Endothelial cell of umbilical vein (primary cell): ENCODE measurements around the gene MTRR. TPM values are rescaled to one million over a fixed set of nuclear protein-coding genes. Genes with fewer than 3 reads are reported as not detected.

ENCODE experiments used
- BruUV-seq: library from RNA; stranded (reverse); fragments of 400-500 nt; replicated peaks from 2 replicates; lab custom pipeline; 2021; lab: Mats Ljungman, UMichigan
- CTCF ChIA-PET: fragments of 300-600, 350-600 bp; sonication (Branson Sonifier 250); formaldehyde crosslinking; loops from one replicate; lab custom pipeline; 2021; ENCODE audit warnings: antibody characterized with exemption, inconsistent platforms; lab: Charles Lee
- POLR2A ChIA-PET: fragments of 300-600, 350-600 bp; sonication (Branson Sonifier 250); formaldehyde crosslinking; loops from one replicate; lab custom pipeline; 2021; ENCODE audit warnings: antibody characterized with exemption, inconsistent platforms; lab: Charles Lee
- DNase-seq: peaks from one replicate; pipeline ENCODE4 v3.0.0-alpha.2; 2011; ENCODE audit warnings: low read depth, low spot score
- FAIRE-seq: peaks from 2 replicates; lab custom pipeline; 2011; peaks lifted over from hg19 to GRCh38; lab: Jason Lieb, UNC
- H2AFZ ChIP-seq: 2 replicates; pipeline ENCODE4 v1.6.0; 2012; ENCODE audit warnings: low read depth, low read length, control low read depth, inconsistent platforms
- H3K27ac ChIP-seq: 2 replicates; pipeline ENCODE4 v1.5.1; 2011; ENCODE audit warnings: low read depth, mild to moderate bottlenecking, control low read depth, low read length, moderate library complexity; ENCODE audit not compliant: insufficient read depth
- H3K27me3 ChIP-seq, 2 experiments: 2 replicates each; pipeline versions ENCODE4 v1.6.0 to v1.6.1; 2011; ENCODE audit warnings: low read length in 2 of 2, mixed read lengths in 1 of 2; ENCODE audit not compliant: control insufficient read depth in 2 of 2, insufficient read depth in 2 of 2
- H3K36me3 ChIP-seq, 2 experiments: 2 replicates in 1 of 2; 3 replicates in 1 of 2; pipeline ENCODE4 v1.5.1; 2011; ENCODE audit warnings: low read length in 2 of 2, mild to moderate bottlenecking in 1 of 2, moderate library complexity in 1 of 2; ENCODE audit not compliant: control insufficient read depth in 2 of 2, insufficient read depth in 2 of 2; ENCODE audit errors: extremely low read depth in 1 of 2
- H3K4me1 ChIP-seq: 3 replicates; pipeline ENCODE4 v1.5.1; 2011; ENCODE audit warnings: mild to moderate bottlenecking, low read length; ENCODE audit not compliant: control insufficient read depth, insufficient read depth; ENCODE audit errors: extremely low read depth
- H3K4me2 ChIP-seq: 2 replicates; pipeline ENCODE4 v1.6.1; 2011; ENCODE audit warnings: low read length, control low read depth, mixed read lengths; ENCODE audit not compliant: insufficient read depth
- H3K4me3 ChIP-seq, 3 experiments: fragments of 200-600 bp in 1 of 3; sonication (generic), shearing (Covaris generic) in 1 of 3; replicated peaks in 1 of 3; 2 replicates each; pipeline ENCODE4 v1.5.1; 2011 to 2016; ENCODE audit warnings: control low read depth in 3 of 3, low read length in 3 of 3, mild to moderate bottlenecking in 2 of 3, inconsistent platforms in 1 of 3, low read depth in 1 of 3, moderate library complexity in 1 of 3; ENCODE audit not compliant: insufficient read depth in 1 of 3
- H3K79me2 ChIP-seq: 2 replicates; pipeline ENCODE4 v1.6.0; 2012; ENCODE audit warnings: low read length, inconsistent platforms; ENCODE audit not compliant: control insufficient read depth, insufficient read depth
- H3K9ac ChIP-seq: replicated peaks from 2 replicates; pipeline ENCODE3; 2011; ENCODE audit warnings: low read length, control low read depth; ENCODE audit not compliant: insufficient read depth; ENCODE audit errors: extremely low read depth
- H3K9me1 ChIP-seq: replicated peaks from 3 replicates; pipeline ENCODE4 v1.6.0; 2011; ENCODE audit warnings: mild to moderate bottlenecking, low read length; ENCODE audit not compliant: control insufficient read depth, insufficient read depth; ENCODE audit errors: extremely low read depth
- H3K9me3 ChIP-seq: replicated peaks from 2 replicates; pipeline ENCODE4 v1.5.1; 2012; ENCODE audit warnings: low read length, inconsistent platforms; ENCODE audit not compliant: control insufficient read depth, insufficient read depth
- H4K20me1 ChIP-seq: replicated peaks from 2 replicates; pipeline ENCODE3; 2011; ENCODE audit warnings: mild to moderate bottlenecking, low read length; ENCODE audit not compliant: control insufficient read depth, insufficient read depth; ENCODE audit errors: extremely low read depth
- EZH2 ChIP-seq: IDR thresholded peaks from 2 replicates; pipeline ENCODE4 v1.6.1; 2012; ENCODE audit warnings: borderline replicate concordance, low read depth, mild to moderate bottlenecking, moderate library complexity, low read length, inconsistent platforms; ENCODE audit not compliant: severe bottlenecking
- FOS ChIP-seq: IDR thresholded peaks from 2 replicates; pipeline ENCODE4 v1.6.1; 2011; ENCODE audit warnings: mild to moderate bottlenecking, low read length, moderate library complexity, borderline replicate concordance; ENCODE audit not compliant: insufficient read depth
- GATA2 ChIP-seq: IDR thresholded peaks from 2 replicates; pipeline ENCODE4 v1.7.0; 2011; ENCODE audit warnings: low read depth, mild to moderate bottlenecking, moderate library complexity, mixed read lengths, low read length; ENCODE audit not compliant: insufficient read length, insufficient read depth
- JUN ChIP-seq: IDR thresholded peaks from 2 replicates; pipeline ENCODE4 v1.6.1; 2011; ENCODE audit warnings: borderline replicate concordance, low read depth; ENCODE audit not compliant: insufficient read length, insufficient read depth
- MAX ChIP-seq: IDR thresholded peaks from 2 replicates; pipeline ENCODE4 v1.6.1; 2011; ENCODE audit not compliant: insufficient read depth, insufficient read length
- MYC ChIP-seq: IDR thresholded peaks from one replicate; pipeline ENCODE4 v1.6.1; 2011; ENCODE audit warnings: mild to moderate bottlenecking, low read depth, low read length
- POLR2A ChIP-seq: IDR thresholded peaks from 2 replicates; pipeline ENCODE4 v1.6.1; 2012; ENCODE audit warnings: low read depth, mild to moderate bottlenecking, control low read depth, low read length
- POLR2AphosphoS5 ChIP-seq: IDR thresholded peaks from 2 replicates; pipeline ENCODE4 v1.6.1; 2012; ENCODE audit warnings: low read depth, mild to moderate bottlenecking, control low read depth, low read length, moderate library complexity; ENCODE audit not compliant: insufficient read depth
- dilution Hi-C: fragments of 300-500 bp; cut with MboI; formaldehyde crosslinking; loops from one replicate; pipeline ENCODE4 v1.15.0; 2019; ENCODE audit warnings: low sequenced_read_pairs; ENCODE audit not compliant: extremely low pct_ligation_motif_present
- intact Hi-C: fragments of 100-400 bp; cut with micrococcal nuclease; formaldehyde crosslinking; loops from one replicate; pipeline ENCODE4 v1.10.0; 2022
- polyA plus RNA-seq, 4 experiments: library from polyadenylated mRNA; depleted of rRNA in 3 of 4; stranded (reverse) in 3 of 4; unstranded in 1 of 4; fragments of >200 nt; gene quantifications; 2 replicates each; pipeline versions ENCODE4 v1.2.1 to v1.2.3, GENCODE V29; 2011 to 2012; ENCODE audit warnings: missing spikeins in 1 of 4
- total RNA-seq: library from RNA; stranded (reverse); gene quantifications from 2 replicates; pipeline ENCODE4 v1.2.3, GENCODE V29; 2021
- TF ChIP-seq, protein P1 (sequence below), 2 donors: IDR thresholded peaks; 1 replicate in 1 of 2; 2 replicates in 1 of 2; pipeline ENCODE4 v1.5.1; 2011; ENCODE audit warnings: low read length in 2 of 2, mild to moderate bottlenecking in 2 of 2, moderate library complexity in 2 of 2, control low read depth in 1 of 2, inconsistent platforms in 1 of 2, low read depth in 1 of 2; ENCODE audit not compliant: insufficient read depth in 1 of 2; ENCODE audit errors: extremely low read depth in 1 of 2

The MTRR gene
- total and polyA plus RNA-seq, 2 donors (not counting 3 experiments of a cell fraction or from before 2014, with no cell fraction given), result 24.3 to 37.1 TPM

DNA sequence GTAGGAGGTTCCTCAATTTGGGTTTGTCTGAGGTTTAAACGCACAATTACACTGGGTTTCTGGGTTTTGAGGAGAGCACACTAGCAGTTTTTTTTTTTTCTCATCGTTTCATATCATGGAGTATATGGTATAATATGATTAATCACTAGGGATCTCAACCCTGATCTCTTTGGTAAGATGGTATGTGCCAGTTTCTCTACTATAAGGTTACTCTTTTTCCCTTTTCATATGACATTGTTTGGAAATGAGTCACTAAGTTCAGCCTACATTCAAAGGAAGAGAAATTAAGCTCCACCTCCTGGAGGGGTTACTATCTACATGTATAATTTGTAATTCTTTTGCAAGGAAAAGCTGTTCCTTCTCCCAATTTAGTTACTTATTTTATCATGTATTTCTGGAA lies 35.2 kb downstream of the MTRR start:
- H2AFZ ChIP-seq, result no peak overlapping the region
- TF ChIP-seq GATA2 (no peak), POLR2AphosphoS5 (no peak), JUN (peak; percentile 51), POLR2A (no peak), MYC (no peak), MAX (no peak), EZH2 (no peak), FOS (peak; percentile 71)
- TF ChIP-seq, protein P1, sequence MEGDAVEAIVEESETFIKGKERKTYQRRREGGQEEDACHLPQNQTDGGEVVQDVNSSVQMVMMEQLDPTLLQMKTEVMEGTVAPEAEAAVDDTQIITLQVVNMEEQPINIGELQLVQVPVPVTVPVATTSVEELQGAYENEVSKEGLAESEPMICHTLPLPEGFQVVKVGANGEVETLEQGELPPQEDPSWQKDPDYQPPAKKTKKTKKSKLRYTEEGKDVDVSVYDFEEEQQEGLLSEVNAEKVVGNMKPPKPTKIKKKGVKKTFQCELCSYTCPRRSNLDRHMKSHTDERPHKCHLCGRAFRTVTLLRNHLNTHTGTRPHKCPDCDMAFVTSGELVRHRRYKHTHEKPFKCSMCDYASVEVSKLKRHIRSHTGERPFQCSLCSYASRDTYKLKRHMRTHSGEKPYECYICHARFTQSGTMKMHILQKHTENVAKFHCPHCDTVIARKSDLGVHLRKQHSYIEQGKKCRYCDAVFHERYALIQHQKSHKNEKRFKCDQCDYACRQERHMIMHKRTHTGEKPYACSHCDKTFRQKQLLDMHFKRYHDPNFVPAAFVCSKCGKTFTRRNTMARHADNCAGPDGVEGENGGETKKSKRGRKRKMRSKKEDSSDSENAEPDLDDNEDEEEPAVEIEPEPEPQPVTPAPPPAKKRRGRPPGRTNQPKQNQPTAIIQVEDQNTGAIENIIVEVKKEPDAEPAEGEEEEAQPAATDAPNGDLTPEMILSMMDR (IDR thresholded peaks at IDR 0.05; ENCODE audit: extremely low read depth in 1 of 2, insufficient read depth in 1 of 2, low read depth in 1 of 2, low read length in 2 of 2), result no peak
- POLR2A ChIA-PET, result no interaction called here
- no peak overlapping the region for H3K4me3 ChIP-seq
- no peaks in the 10 kb centered on the region for H3K9me3 ChIP-seq
- intact Hi-C loops (no loop called here), dilution Hi-C loops (no loop called here)
- FAIRE-seq (no peak), DNase-seq (peak; percentile 41)
- no peaks in the 10 kb centered on the region for H3K79me2 ChIP-seq
- no peaks in the 10 kb centered on the region for H3K9me1 ChIP-seq
- H3K4me2 ChIP-seq, result no peak overlapping the region
- H3K36me3 ChIP-seq, result peaks cover 0 to 7% of the 10 kb centered on the region in 2 experiments
- CTCF ChIA-PET, result interaction anchor here (1.1 to 1.5 kb wide), 2 partner anchors 17 to 47 kb away, joined by 3 to 6 read pairs; no protein-coding TSS in a partner anchor
- H3K27me3 ChIP-seq, result no peaks in the 10 kb centered on the region
- H3K9ac ChIP-seq, result no peak overlapping the region
- no peaks in the 10 kb centered on the region for H4K20me1 ChIP-seq
- H3K4me1 ChIP-seq, result peaks cover 8% of the 10 kb centered on the region
- no peak overlapping the region for H3K27ac ChIP-seq
- no TSS peak for BruUV-seq
